Fibroblast of peridontal ligament (primary cell): ENCODE measurements around the gene TUBA1A.
"Not testable (repeated sequence)": the region's sequence is repeated elsewhere in the genome, so short reads cannot be mapped to it uniquely, and the experiment has no call there.

ENCODE experiments used
- DNase-seq: peaks from one replicate; pipeline ENCODE4 v3.0.0-alpha.2; 2010; ENCODE audit errors: extremely low read depth

Gene TUBA1A

GRCh38 chr12:49188916-49189367, at the start of gene TUBA1A:
TUBA1A (minus strand) TSS chr12:49189080; CDS start chr12:49188979, 101 bp downstream.
- DNase-seq, result peak; percentile 99

GRCh38 chr12:49236423-49236822, 47.5 kb upstream of the TUBA1A start:
- DNase-seq, result no peak

GRCh38 chr12:49233842-49234526, 45.1 kb upstream of the TUBA1A start:
- DNase-seq, result no peak

- DNase-seq, result no peak
Observed at GRCh38 chr12:49232940-49233841, 44.3 kb upstream of the TUBA1A start.

GRCh38 chr12:49231878-49232655, 43.2 kb upstream of the TUBA1A start:
- no peak for DNase-seq

GRCh38 chr12:49230805-49231194, 41.9 kb upstream of the TUBA1A start:
- DNase-seq, result no peak

GRCh38 chr12:49230176-49230804, 41.4 kb upstream of the TUBA1A start:
- DNase-seq, result no peak

GRCh38 chr12:49228653-49229052, 39.8 kb upstream of the TUBA1A start:
- DNase-seq, result no peak

GRCh38 chr12:49227713-49228112, 38.8 kb upstream of the TUBA1A start:
- no peak for DNase-seq

GRCh38 chr12:49225576-49226166, 36.8 kb upstream of the TUBA1A start:
- DNase-seq, result peak; percentile 20

GRCh38 chr12:49223590-49224369, 34.9 kb upstream of the TUBA1A start:
- no peak for DNase-seq

GRCh38 chr12:49223122-49223521, 34.2 kb upstream of the TUBA1A start:
- no peak for DNase-seq

- no peak for DNase-seq
Observed at GRCh38 chr12:49220972-49221371, 32.1 kb upstream of the TUBA1A start.

- no peak for DNase-seq
Observed at GRCh38 chr12:49219417-49220026, 30.6 kb upstream of the TUBA1A start.

GRCh38 chr12:49212572-49212971, 23.7 kb upstream of the TUBA1A start:
- DNase-seq, result no peak

GRCh38 chr12:49210703-49211102, 21.8 kb upstream of the TUBA1A start:
- DNase-seq, result not testable (repeated sequence)

GRCh38 chr12:49208676-49209075, 19.8 kb upstream of the TUBA1A start:
- DNase-seq, result no peak

- DNase-seq, result no peak
Observed at GRCh38 chr12:49208146-49208545, 19.3 kb upstream of the TUBA1A start.

GRCh38 chr12:49206389-49206788, 17.5 kb upstream of the TUBA1A start:
- no peak for DNase-seq
